Skin of body (tissue), 2 donors: Measurements from ENCODE around the gene CHRM1. TPM values are rescaled to one million over a fixed set of nuclear protein-coding genes. Genes with fewer than 3 reads are reported as not detected.

Source experiments
- DNase-seq: peaks from one replicate; lab custom pipeline; 2025; lab: John Stamatoyannopoulos, UW
- total RNA-seq: library from RNA; depleted of rRNA; stranded (reverse); fragments of >200 nt; gene quantifications from one replicate; pipeline ENCODE4 v1.2.3, GENCODE V29; 2014

The CHRM1 gene
- total RNA-seq, 1 donor from 2014 or later, result 0.69 TPM

GRCh38 chr11:62926680-62927455, 5.7 kb upstream of the CHRM1 start:
- DNase-seq, result no peak

GRCh38 chr11:62925745-62926679, 4.8 kb upstream of the CHRM1 start:
- no peak for DNase-seq

GRCh38 chr11:62925308-62925707, 4.1 kb upstream of the CHRM1 start:
- DNase-seq, result no peak

GRCh38 chr11:62923601-62924411, 2.6 kb upstream of the CHRM1 start:
- DNase-seq, result no peak

- peak; percentile 14 for DNase-seq
Measured at GRCh38 chr11:62922653-62923431, 1.7 kb upstream of the CHRM1 start.

- DNase-seq, result no peak
Measured at GRCh38 chr11:62922189-62922589, 1.0 kb upstream of the CHRM1 start.

- no peak for DNase-seq
Measured at GRCh38 chr11:62921573-62922188, 518 bp upstream of the CHRM1 start.

GRCh38 chr11:62919898-62920640, 1.1 kb downstream of the CHRM1 start:
- DNase-seq, result no peak

- no peak for DNase-seq
Measured at GRCh38 chr11:62919476-62919875, 1.7 kb downstream of the CHRM1 start.

GRCh38 chr11:62918531-62918930, 2.6 kb downstream of the CHRM1 start:
- DNase-seq, result no peak

GRCh38 chr11:62917906-62918502, 3.2 kb downstream of the CHRM1 start:
- DNase-seq, result no peak

- no peak for DNase-seq
Measured at GRCh38 chr11:62914416-62914815, 6.7 kb downstream of the CHRM1 start.

GRCh38 chr11:62912268-62912667, 8.9 kb downstream of the CHRM1 start:
- DNase-seq, result no peak

- no peak for DNase-seq
Measured at GRCh38 chr11:62911137-62912130, 9.7 kb downstream of the CHRM1 start.

GRCh38 chr11:62910141-62910882, 10.9 kb downstream of the CHRM1 start:
- DNase-seq, result no peak

GRCh38 chr11:62909107-62909894, 11.9 kb downstream of the CHRM1 start:
- DNase-seq, result peak; percentile 50
